Measurements from ENCODE around the gene VAV2.

VAV2 gene

DNA sequence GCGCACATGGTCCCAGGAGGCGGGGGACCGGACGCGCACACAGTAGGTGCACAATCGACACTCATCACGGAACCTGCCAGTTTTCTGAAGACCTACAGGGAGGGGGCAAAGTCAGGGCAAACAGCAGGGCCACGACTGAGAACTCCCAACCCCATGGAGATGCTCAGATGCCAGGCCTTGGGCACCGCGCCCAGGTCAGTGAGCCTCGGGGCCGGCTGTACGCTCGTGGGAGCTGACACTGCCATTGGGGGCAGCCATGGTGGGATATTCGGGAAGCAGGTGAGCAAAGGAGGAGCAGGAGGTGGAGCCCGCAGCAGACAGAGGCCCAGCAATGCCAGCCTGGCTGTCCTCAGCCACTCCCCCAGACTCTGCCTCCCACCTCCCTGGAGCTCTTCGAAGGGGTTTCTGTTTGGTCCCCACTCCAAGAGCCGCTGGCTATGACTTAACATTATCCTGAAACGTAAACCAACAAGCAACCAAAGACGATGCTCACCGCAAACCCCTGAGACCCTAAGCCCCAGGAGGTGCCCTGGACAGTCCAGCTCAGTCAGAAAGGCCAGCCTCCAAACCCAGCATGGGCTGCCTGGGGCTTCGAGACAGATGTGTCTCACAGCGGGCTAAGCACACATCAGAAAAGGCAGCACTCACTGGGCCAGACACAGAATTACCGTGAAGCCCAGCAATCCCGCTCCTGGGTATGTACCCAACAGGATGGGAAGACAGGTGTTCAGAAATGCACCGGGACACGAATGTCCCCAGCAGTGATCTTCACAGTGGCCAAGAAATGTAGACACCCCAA lies 78.4 kb downstream of the VAV2 start:
- Histone ChIP-seq H3K27ac (ENCODE audit: low read depth, low read length) (no peak overlapping the region), H3K27me3 (ENCODE audit: low read length) (no peaks in the 10 kb centered on the region), H4K20me1 (ENCODE audit: low read depth, low read length) (no peaks in the 10 kb centered on the region; the same call in 1 of the 2 replicates), H3K4me2 (ENCODE audit: low read depth, low read length, poor library complexity, severe bottlenecking) (no peak overlapping the region), H3K79me2 (ENCODE audit: insufficient read depth, low read length) (peaks cover 73% of the 10 kb centered on the region), H3K9me3 (ENCODE audit: insufficient read depth, low read length) (no peaks in the 10 kb centered on the region), H3K4me3 (ENCODE audit: insufficient read depth, low read length, poor library complexity, severe bottlenecking) (no peak overlapping the region), H3K36me3 (ENCODE audit: low read length) (no peaks in the 10 kb centered on the region), H3F3A (ENCODE audit: insufficient read depth) (no peaks in the 10 kb centered on the region), H2AFZ (ENCODE audit: low read depth, low read length, severe bottlenecking) (no peak overlapping the region), H3K9ac (ENCODE audit: low read length) (no peak overlapping the region), H3K9me2 (replicated peaks; ENCODE audit: insufficient read depth, low read length) (no peaks in the 10 kb centered on the region)
- TF ChIP-seq, protein P1, sequence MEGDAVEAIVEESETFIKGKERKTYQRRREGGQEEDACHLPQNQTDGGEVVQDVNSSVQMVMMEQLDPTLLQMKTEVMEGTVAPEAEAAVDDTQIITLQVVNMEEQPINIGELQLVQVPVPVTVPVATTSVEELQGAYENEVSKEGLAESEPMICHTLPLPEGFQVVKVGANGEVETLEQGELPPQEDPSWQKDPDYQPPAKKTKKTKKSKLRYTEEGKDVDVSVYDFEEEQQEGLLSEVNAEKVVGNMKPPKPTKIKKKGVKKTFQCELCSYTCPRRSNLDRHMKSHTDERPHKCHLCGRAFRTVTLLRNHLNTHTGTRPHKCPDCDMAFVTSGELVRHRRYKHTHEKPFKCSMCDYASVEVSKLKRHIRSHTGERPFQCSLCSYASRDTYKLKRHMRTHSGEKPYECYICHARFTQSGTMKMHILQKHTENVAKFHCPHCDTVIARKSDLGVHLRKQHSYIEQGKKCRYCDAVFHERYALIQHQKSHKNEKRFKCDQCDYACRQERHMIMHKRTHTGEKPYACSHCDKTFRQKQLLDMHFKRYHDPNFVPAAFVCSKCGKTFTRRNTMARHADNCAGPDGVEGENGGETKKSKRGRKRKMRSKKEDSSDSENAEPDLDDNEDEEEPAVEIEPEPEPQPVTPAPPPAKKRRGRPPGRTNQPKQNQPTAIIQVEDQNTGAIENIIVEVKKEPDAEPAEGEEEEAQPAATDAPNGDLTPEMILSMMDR (IDR thresholded peaks at IDR 0.05; ENCODE audit: insufficient read depth, low read length, poor library complexity, severe bottlenecking), result no peak
- TF ChIP-seq EZH2phosphoT487 (conservative IDR thresholded peaks at IDR 0.05; ENCODE audit: low read length), result no peak

DNA sequence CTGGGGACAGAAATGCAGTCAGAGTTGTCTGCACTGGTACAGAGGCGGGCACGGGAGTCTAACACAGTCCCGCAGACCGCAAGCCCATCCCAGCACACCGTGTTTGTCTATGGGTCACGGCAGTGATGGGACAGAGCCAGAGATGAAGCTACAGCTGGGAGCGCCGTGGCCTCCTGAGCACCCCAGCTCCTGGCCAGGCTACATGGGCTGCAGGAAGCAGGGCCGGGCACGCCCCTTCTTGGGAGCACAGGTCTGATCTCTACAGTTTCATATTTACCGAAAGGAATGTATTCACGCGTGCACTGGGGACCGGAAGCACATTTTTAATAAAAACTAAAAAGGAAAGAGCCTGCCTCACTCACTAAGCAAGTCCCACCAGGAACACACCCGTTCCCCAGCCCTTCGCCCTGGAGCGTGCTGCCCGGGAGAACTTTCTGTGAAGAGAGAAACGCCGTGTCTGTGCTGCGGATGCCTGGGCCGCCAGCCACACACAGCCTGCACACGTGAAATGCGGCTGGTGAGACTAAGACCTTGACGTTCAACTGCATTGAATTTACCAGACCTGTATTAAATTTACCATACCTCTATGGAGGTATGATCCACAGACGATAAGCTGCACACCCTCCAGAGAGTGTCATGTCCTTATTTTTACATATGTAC lies 81.1 kb downstream of the VAV2 start:
- H4K20me1 ChIP-seq (ENCODE audit: low read depth, low read length), result no peaks in the 10 kb centered on the region; the same call in 1 of the 2 replicates
- no peak overlapping the region for H3K9ac ChIP-seq (ENCODE audit: low read length)
- no peaks in the 10 kb centered on the region for H3K9me2 ChIP-seq (replicated peaks; ENCODE audit: insufficient read depth, low read length)
- H3F3A ChIP-seq (ENCODE audit: insufficient read depth), result no peaks in the 10 kb centered on the region
- TF ChIP-seq EZH2phosphoT487 (conservative IDR thresholded peaks at IDR 0.05; ENCODE audit: low read length), result no peak
- TF ChIP-seq, protein P1 (IDR thresholded peaks at IDR 0.05; ENCODE audit: insufficient read depth, low read length, poor library complexity, severe bottlenecking), result no peak
- H3K9me3 ChIP-seq (ENCODE audit: insufficient read depth, low read length), result no peaks in the 10 kb centered on the region
- no peak overlapping the region for H2AFZ ChIP-seq (ENCODE audit: low read depth, low read length, severe bottlenecking)
- peaks cover 87% of the 10 kb centered on the region for H3K79me2 ChIP-seq (ENCODE audit: insufficient read depth, low read length)
- H3K27ac ChIP-seq (ENCODE audit: low read depth, low read length), result no peak overlapping the region
- H3K4me3 ChIP-seq (ENCODE audit: insufficient read depth, low read length, poor library complexity, severe bottlenecking), result no peak overlapping the region
- H3K36me3 ChIP-seq (ENCODE audit: low read length), result no peaks in the 10 kb centered on the region
- no peak overlapping the region for H3K4me2 ChIP-seq (ENCODE audit: low read depth, low read length, poor library complexity, severe bottlenecking)
- H3K27me3 ChIP-seq (ENCODE audit: low read length), result no peaks in the 10 kb centered on the region

DNA sequence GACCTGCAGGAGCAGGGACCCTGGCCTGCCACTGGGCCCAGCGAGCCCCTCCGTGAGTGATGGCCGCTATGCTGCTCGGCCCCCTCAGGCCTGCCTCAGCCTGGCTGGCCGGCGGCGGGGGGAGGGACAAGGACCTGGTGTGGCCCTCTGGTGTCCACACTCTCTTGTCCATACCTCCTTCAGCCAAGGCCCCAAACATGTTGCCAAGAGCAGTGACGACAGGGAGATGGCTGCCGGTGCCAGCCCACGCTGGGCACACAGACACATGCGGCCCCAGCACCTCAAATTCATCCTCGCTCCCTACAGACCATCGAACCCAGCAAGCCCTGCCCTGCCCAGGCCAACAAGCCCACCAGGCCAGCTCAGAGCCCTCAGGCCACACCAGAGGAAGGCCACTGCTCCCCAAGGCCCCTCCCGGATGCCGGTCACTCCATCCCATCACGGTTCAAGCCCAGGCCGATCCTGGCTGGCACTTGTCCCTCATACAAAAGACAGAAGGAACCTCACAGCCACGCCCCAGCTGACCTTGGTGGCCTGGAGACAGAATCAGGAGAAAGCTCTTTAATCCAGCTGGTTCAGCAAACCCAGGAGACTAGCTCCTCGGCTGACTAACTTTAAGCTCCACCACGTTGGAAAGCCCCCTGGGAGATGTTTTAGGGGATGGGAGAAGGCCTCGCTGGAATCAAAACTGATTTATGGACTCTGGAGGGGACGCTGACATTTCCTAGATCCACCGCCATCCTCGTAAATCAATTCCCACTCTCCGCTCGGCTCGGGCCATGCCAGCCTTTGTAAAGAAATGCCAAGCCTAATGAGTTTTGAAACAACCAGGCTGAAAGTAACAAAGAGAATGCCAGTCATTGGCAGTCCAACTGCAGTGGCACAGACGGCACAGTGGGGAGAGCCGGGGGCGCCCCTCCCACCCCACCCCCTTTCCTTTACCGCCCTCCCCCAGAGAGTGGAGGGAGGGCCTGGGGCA lies 84.9 kb downstream of the VAV2 start:
- H3F3A ChIP-seq (ENCODE audit: insufficient read depth), result 0 out of 2 replicates have a peak, but pooled peaks cover 8% of the 10 kb centered on the region

More for the DNA sequence above, 84.9 kb downstream of the VAV2 start:
- H3K9ac ChIP-seq (ENCODE audit: low read length), result no peak overlapping the region
- no peak overlapping the region for H3K4me2 ChIP-seq (ENCODE audit: low read depth, low read length, poor library complexity, severe bottlenecking)
- peaks cover 85% of the 10 kb centered on the region for H3K79me2 ChIP-seq (ENCODE audit: insufficient read depth, low read length)
- no peaks in the 10 kb centered on the region for H3K27me3 ChIP-seq (ENCODE audit: low read length)
- H3K36me3 ChIP-seq (ENCODE audit: low read length), result no peaks in the 10 kb centered on the region
- TF ChIP-seq, protein P1 (IDR thresholded peaks at IDR 0.05; ENCODE audit: insufficient read depth, low read length, poor library complexity, severe bottlenecking), result no peak
- no peak for TF ChIP-seq EZH2phosphoT487 (conservative IDR thresholded peaks at IDR 0.05; ENCODE audit: low read length)
- H3K27ac ChIP-seq (ENCODE audit: low read depth, low read length), result no peak overlapping the region
- H3K4me3 ChIP-seq (ENCODE audit: insufficient read depth, low read length, poor library complexity, severe bottlenecking), result no peak overlapping the region
- H2AFZ ChIP-seq (ENCODE audit: low read depth, low read length, severe bottlenecking), result no peak overlapping the region
- H3K9me2 ChIP-seq (replicated peaks; ENCODE audit: insufficient read depth, low read length), result no peaks in the 10 kb centered on the region
- no peaks in the 10 kb centered on the region for H3K9me3 ChIP-seq (ENCODE audit: insufficient read depth, low read length)
- no peaks in the 10 kb centered on the region for H4K20me1 ChIP-seq (ENCODE audit: low read depth, low read length)
